ENCODE results near the gene CBLB.
A peak's percentile ranks its signal among the peaks of the same experiment; 100 is the strongest.

- TF ChIP-seq CTCF (IDR thresholded peaks at IDR 0.05) = peak; percentile 58 to 85 (median 65)
- no peak for TF ChIP-seq POLR2A (IDR thresholded peaks at IDR 0.05)
These were observed 182.4 kb downstream of the CBLB start for GRCh38 chr3:105686278-105686897.
